Measurements from ENCODE around the gene SH3RF3. TPM values are rescaled to one million over a fixed set of nuclear protein-coding genes. Genes with fewer than 3 reads are reported as not detected.

SH3RF3 gene
- total and polyA plus RNA-seq, 5 donors from 2014 or later, result 0.16 to 1.6 (median 0.76) TPM

DNA sequence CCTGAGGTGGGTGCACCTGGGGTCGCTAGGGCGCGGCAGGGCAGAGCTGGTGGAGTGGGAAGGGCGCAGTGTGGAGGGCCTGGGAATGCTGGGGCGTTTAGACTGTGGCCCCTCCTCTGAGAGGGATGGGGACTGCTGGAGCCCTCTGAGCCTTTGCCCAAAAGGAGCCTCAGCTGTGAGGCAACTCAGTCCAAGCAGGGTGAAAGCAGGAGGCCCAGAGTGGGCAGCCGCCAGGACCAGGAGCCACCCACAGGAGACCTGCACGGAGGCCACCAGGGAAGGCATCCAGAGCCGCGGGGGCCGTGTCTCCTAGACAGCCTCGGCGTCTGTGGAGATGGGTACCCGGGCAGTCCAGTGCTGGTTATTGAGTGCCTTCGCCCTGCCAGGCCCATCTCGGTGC, 369.9 kb downstream of the SH3RF3 start:
- no peaks in the 10 kb centered on the region for H3K27me3 Mint-ChIP-seq
- no peaks in the 10 kb centered on the region for H3K27me3 ChIP-seq (ENCODE audit: control insufficient read depth, insufficient read depth, low read length)
- no peaks in the 10 kb centered on the region for H3K9me3 ChIP-seq (ENCODE audit: control insufficient read depth in 2 of 2, low read length in 2 of 2)
- H3K9me3 Mint-ChIP-seq, result peaks cover 0 to 2% (median 0%) of the 10 kb centered on the region in 7 donors
- ATAC-seq (ENCODE audit: low read depth in 2 of 2), result peak in 1 of 2 donors; percentile 25
- no peak overlapping the region for H3K27ac ChIP-seq (ENCODE audit: insufficient read depth, low read length, poor library complexity, severe bottlenecking)
- DNase-seq, result no peak
- peak overlapping the region in 1 of 3 donors; percentile 88 for H3K27ac Mint-ChIP-seq
- peaks cover 6% of the 10 kb centered on the region for H3K36me3 Mint-ChIP-seq
- H3K36me3 ChIP-seq (ENCODE audit: control insufficient read depth, insufficient read depth, low read length), result no peaks in the 10 kb centered on the region
- no peak overlapping the region for H3K4me3 ChIP-seq (ENCODE audit: low read depth, low read length)
- H3K4me1 ChIP-seq (ENCODE audit: control insufficient read depth, insufficient read depth, low read length, poor library complexity, severe bottlenecking), result no peaks in the 10 kb centered on the region
- no peak overlapping the region for H3K4me3 Mint-ChIP-seq
- H3K4me1 Mint-ChIP-seq, result no peaks in the 10 kb centered on the region

- no peaks in the 10 kb centered on the region for H3K4me1 Mint-ChIP-seq
- H3K9me3 Mint-ChIP-seq, result peaks cover 0 to 2% (median 0%) of the 10 kb centered on the region in 7 donors
- no peak overlapping the region for H3K27ac ChIP-seq (ENCODE audit: insufficient read depth, low read length, poor library complexity, severe bottlenecking)
- H3K36me3 ChIP-seq (ENCODE audit: control insufficient read depth, insufficient read depth, low read length), result no peaks in the 10 kb centered on the region
- peaks cover 6% of the 10 kb centered on the region for H3K36me3 Mint-ChIP-seq
- H3K27me3 Mint-ChIP-seq, result no peaks in the 10 kb centered on the region
- no peak overlapping the region for H3K4me3 Mint-ChIP-seq
- H3K9me3 ChIP-seq (ENCODE audit: control insufficient read depth in 2 of 2, low read length in 2 of 2), result no peaks in the 10 kb centered on the region
- no peak for ATAC-seq (ENCODE audit: low read depth in 2 of 2)
- H3K27me3 ChIP-seq (ENCODE audit: control insufficient read depth, insufficient read depth, low read length), result no peaks in the 10 kb centered on the region
- DNase-seq, result no peak
- peak overlapping the region in 1 of 3 donors; percentile 55 for H3K27ac Mint-ChIP-seq
- no peaks in the 10 kb centered on the region for H3K4me1 ChIP-seq (ENCODE audit: control insufficient read depth, insufficient read depth, low read length, poor library complexity, severe bottlenecking)
- no peak overlapping the region for H3K4me3 ChIP-seq (ENCODE audit: low read depth, low read length)
Observed at GRCh38 chr2:109499566-109499965, 370.6 kb downstream of the SH3RF3 start.

GRCh38 chr2:109500910-109501309, 371.9 kb downstream of the SH3RF3 start:
- Histone ChIP-seq H3K27me3 (ENCODE audit: control insufficient read depth, insufficient read depth, low read length) (no peaks in the 10 kb centered on the region), H3K27ac (ENCODE audit: insufficient read depth, low read length, poor library complexity, severe bottlenecking) (no peak overlapping the region), H3K4me1 (ENCODE audit: control insufficient read depth, insufficient read depth, low read length, poor library complexity, severe bottlenecking) (no peaks in the 10 kb centered on the region), H3K4me3 (ENCODE audit: low read depth, low read length) (no peak overlapping the region), H3K9me3 (ENCODE audit: control insufficient read depth in 2 of 2, low read length in 2 of 2) (no peaks in the 10 kb centered on the region), H3K36me3 (ENCODE audit: control insufficient read depth, insufficient read depth, low read length) (no peaks in the 10 kb centered on the region)
- peaks cover 6% of the 10 kb centered on the region for H3K36me3 Mint-ChIP-seq
- DNase-seq (no peak), ATAC-seq (ENCODE audit: low read depth in 2 of 2) (no peak)
- no peaks in the 10 kb centered on the region for H3K27me3 Mint-ChIP-seq
- no peak overlapping the region for H3K4me3 Mint-ChIP-seq
- no peak overlapping the region for H3K27ac Mint-ChIP-seq
- H3K4me1 Mint-ChIP-seq, result no peaks in the 10 kb centered on the region
- H3K9me3 Mint-ChIP-seq, result peaks cover 0 to 2% (median 0%) of the 10 kb centered on the region in 7 donors

DNA sequence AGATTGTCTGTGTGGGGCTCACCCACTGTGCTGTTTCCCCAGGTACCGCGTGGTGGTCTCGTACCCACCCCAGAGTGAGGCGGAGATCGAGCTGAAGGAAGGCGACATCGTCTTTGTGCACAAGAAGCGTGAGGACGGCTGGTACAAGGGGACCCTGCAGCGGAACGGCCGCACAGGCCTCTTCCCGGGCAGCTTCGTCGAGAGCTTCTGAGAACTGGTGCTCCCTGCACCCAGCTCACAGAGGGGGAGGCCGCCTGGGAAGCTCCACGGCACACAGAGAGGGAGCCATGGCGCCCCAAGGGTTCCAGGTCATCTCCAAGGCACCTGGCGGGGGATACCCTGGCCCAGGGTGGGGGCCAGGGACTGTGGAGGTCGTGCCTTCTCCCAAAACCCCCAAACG, 372.5 kb downstream of the SH3RF3 start:
- Mint-ChIP-seq H3K4me1 (no peaks in the 10 kb centered on the region), H3K4me3 (no peak overlapping the region), H3K27me3 (no peaks in the 10 kb centered on the region), H3K9me3 (peaks cover 0 to 2% (median 0%) of the 10 kb centered on the region in 7 donors), H3K27ac (no peak overlapping the region), H3K36me3 (peaks cover 3% of the 10 kb centered on the region)
- Histone ChIP-seq H3K9me3 (ENCODE audit: control insufficient read depth in 2 of 2, low read length in 2 of 2) (no peaks in the 10 kb centered on the region), H3K36me3 (ENCODE audit: control insufficient read depth, insufficient read depth, low read length) (no peaks in the 10 kb centered on the region), H3K27ac (ENCODE audit: insufficient read depth, low read length, poor library complexity, severe bottlenecking) (no peak overlapping the region), H3K27me3 (ENCODE audit: control insufficient read depth, insufficient read depth, low read length) (no peaks in the 10 kb centered on the region), H3K4me1 (ENCODE audit: control insufficient read depth, insufficient read depth, low read length, poor library complexity, severe bottlenecking) (no peaks in the 10 kb centered on the region), H3K4me3 (ENCODE audit: low read depth, low read length) (no peak overlapping the region)
- ATAC-seq (ENCODE audit: low read depth in 2 of 2) (no peak), DNase-seq (no peak)

- H3K4me3 ChIP-seq (ENCODE audit: low read depth, low read length), result no peak overlapping the region
- no peaks in the 10 kb centered on the region for H3K4me1 Mint-ChIP-seq
- no peaks in the 10 kb centered on the region for H3K36me3 Mint-ChIP-seq
- no peak overlapping the region for H3K4me3 Mint-ChIP-seq
- DNase-seq (no peak), ATAC-seq (ENCODE audit: low read depth in 2 of 2) (no peak)
- H3K9me3 ChIP-seq (ENCODE audit: control insufficient read depth in 2 of 2, low read length in 2 of 2), result no peaks in the 10 kb centered on the region
- peaks cover 0 to 2% (median 0%) of the 10 kb centered on the region in 7 donors for H3K9me3 Mint-ChIP-seq
- no peaks in the 10 kb centered on the region for H3K4me1 ChIP-seq (ENCODE audit: control insufficient read depth, insufficient read depth, low read length, poor library complexity, severe bottlenecking)
- no peaks in the 10 kb centered on the region for H3K27me3 Mint-ChIP-seq
- no peaks in the 10 kb centered on the region for H3K27me3 ChIP-seq (ENCODE audit: control insufficient read depth, insufficient read depth, low read length)
- H3K27ac Mint-ChIP-seq, result no peak overlapping the region
- H3K36me3 ChIP-seq (ENCODE audit: control insufficient read depth, insufficient read depth, low read length), result no peaks in the 10 kb centered on the region
- H3K27ac ChIP-seq (ENCODE audit: insufficient read depth, low read length, poor library complexity, severe bottlenecking), result no peak overlapping the region
Observed at GRCh38 chr2:109503191-109503590, 374.2 kb downstream of the SH3RF3 start.

DNA sequence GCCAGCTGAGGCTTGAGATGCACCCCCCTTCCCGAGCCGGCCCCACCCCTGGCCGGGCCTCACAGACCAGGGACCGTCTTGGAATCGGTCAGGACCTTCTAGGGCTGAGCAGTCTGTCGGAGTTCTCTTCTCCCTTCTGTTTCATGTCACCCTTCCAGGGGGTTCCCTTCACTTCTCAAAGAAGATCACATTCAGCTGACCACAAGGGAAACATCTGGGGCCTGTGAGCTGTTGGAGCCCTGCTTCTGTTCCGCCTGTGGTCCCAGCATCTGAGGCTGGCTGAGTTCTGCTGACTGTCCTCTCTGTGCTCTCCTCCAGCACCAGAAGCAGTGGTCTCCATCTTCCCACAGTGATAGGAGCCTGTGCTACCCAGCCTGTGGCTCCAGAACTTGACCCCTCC, 378.2 kb downstream of the SH3RF3 start:
- Histone ChIP-seq H3K4me1 (ENCODE audit: control insufficient read depth, insufficient read depth, low read length, poor library complexity, severe bottlenecking) (no peaks in the 10 kb centered on the region), H3K27me3 (ENCODE audit: control insufficient read depth, insufficient read depth, low read length) (no peaks in the 10 kb centered on the region), H3K27ac (ENCODE audit: insufficient read depth, low read length, poor library complexity, severe bottlenecking) (no peak overlapping the region), H3K9me3 (ENCODE audit: control insufficient read depth in 2 of 2, low read length in 2 of 2) (no peaks in the 10 kb centered on the region), H3K4me3 (ENCODE audit: low read depth, low read length) (no peak overlapping the region), H3K36me3 (ENCODE audit: control insufficient read depth, insufficient read depth, low read length) (no peaks in the 10 kb centered on the region)
- DNase-seq (no peak), ATAC-seq (ENCODE audit: low read depth in 2 of 2) (no peak)
- Mint-ChIP-seq H3K27ac (no peak overlapping the region), H3K4me3 (no peak overlapping the region), H3K36me3 (no peaks in the 10 kb centered on the region), H3K9me3 (peaks cover 0 to 2% (median 0%) of the 10 kb centered on the region in 7 donors), H3K27me3 (no peaks in the 10 kb centered on the region), H3K4me1 (peaks cover 0 to 5% (median 2%) of the 10 kb centered on the region in 4 donors)

DNA sequence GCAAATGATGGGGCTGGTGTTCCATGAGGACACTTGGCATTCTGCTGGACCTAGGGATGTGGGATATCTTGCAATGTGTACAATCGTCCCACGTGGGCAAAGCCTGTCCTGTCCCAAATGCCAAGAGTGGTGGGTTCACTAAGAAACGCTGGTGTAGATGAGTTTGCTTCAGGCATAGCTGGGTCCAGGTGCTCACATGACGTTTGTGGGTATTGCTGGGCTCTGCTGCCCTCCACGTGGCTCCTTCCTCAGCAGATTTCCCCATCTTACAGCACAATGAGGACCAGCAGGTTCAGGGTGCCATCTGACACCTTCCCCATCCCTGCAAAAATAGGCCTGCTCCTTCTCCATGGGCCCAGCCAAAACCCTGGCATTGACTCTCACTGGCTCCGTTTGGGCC, 378.8 kb downstream of the SH3RF3 start:
- Histone ChIP-seq H3K36me3 (ENCODE audit: control insufficient read depth, insufficient read depth, low read length) (no peaks in the 10 kb centered on the region), H3K9me3 (ENCODE audit: control insufficient read depth in 2 of 2, low read length in 2 of 2) (no peaks in the 10 kb centered on the region), H3K4me1 (ENCODE audit: control insufficient read depth, insufficient read depth, low read length, poor library complexity, severe bottlenecking) (no peaks in the 10 kb centered on the region), H3K27ac (ENCODE audit: insufficient read depth, low read length, poor library complexity, severe bottlenecking) (no peak overlapping the region), H3K27me3 (ENCODE audit: control insufficient read depth, insufficient read depth, low read length) (no peaks in the 10 kb centered on the region), H3K4me3 (ENCODE audit: low read depth, low read length) (no peak overlapping the region)
- H3K36me3 Mint-ChIP-seq, result no peaks in the 10 kb centered on the region
- no peak overlapping the region for H3K27ac Mint-ChIP-seq
- no peak for ATAC-seq (ENCODE audit: low read depth in 2 of 2)
- peaks cover 0 to 5% (median 2%) of the 10 kb centered on the region in 4 donors for H3K4me1 Mint-ChIP-seq
- no peak for DNase-seq
- H3K4me3 Mint-ChIP-seq, result no peak overlapping the region
- no peaks in the 10 kb centered on the region for H3K27me3 Mint-ChIP-seq
- H3K9me3 Mint-ChIP-seq, result peaks cover 0 to under 1% (median 0%) of the 10 kb centered on the region in 7 donors

- Mint-ChIP-seq H3K9me3 (no peaks in the 10 kb centered on the region), H3K27me3 (no peaks in the 10 kb centered on the region), H3K27ac (peak overlapping the region in 1 of 3 donors; percentile 83), H3K4me3 (no peak overlapping the region), H3K36me3 (no peaks in the 10 kb centered on the region), H3K4me1 (peaks cover 0 to 8% (median 5%) of the 10 kb centered on the region in 4 donors)
- H3K27ac ChIP-seq (ENCODE audit: insufficient read depth, low read length, poor library complexity, severe bottlenecking), result no peak overlapping the region
- DNase-seq (no peak), ATAC-seq (ENCODE audit: low read depth in 2 of 2) (no peak)
- H3K4me3 ChIP-seq (ENCODE audit: low read depth, low read length), result no peak overlapping the region
- no peaks in the 10 kb centered on the region for H3K9me3 ChIP-seq (ENCODE audit: control insufficient read depth in 2 of 2, low read length in 2 of 2)
- no peaks in the 10 kb centered on the region for H3K27me3 ChIP-seq (ENCODE audit: control insufficient read depth, insufficient read depth, low read length)
- H3K4me1 ChIP-seq (ENCODE audit: control insufficient read depth, insufficient read depth, low read length, poor library complexity, severe bottlenecking), result no peaks in the 10 kb centered on the region
- no peaks in the 10 kb centered on the region for H3K36me3 ChIP-seq (ENCODE audit: control insufficient read depth, insufficient read depth, low read length)
Observed at GRCh38 chr2:109508556-109508955, 379.6 kb downstream of the SH3RF3 start.
